ENCODE results near the gene PDZRN3. TPM values are rescaled to one million over a fixed set of nuclear protein-coding genes. Genes with fewer than 3 reads are reported as not detected.

PDZRN3 gene
- total RNA-seq, 1 experiment from 2014 or later, result 0.17 TPM

- TF ChIP-seq TCF7L2 (IDR thresholded peaks at IDR 0.05; ENCODE audit: borderline replicate concordance, extremely low read depth, insufficient read depth, insufficient read length) (no peak), POLR2AphosphoS5 (IDR thresholded peaks at IDR 0.05; ENCODE audit: low read depth, low read length) (no peak)
Observed at GRCh38 chr3:73622091-73622805, 2.5 kb downstream of the PDZRN3 start (continued).

GRCh38 chr3:73621388-73621787 is 3.4 kb downstream of the PDZRN3 start:
- no peaks in the 10 kb centered on the region for H3K9me2 ChIP-seq (ENCODE audit: insufficient read depth)
- H3K4me1 ChIP-seq (ENCODE audit: control insufficient read depth in 1 of 2, insufficient read depth in 2 of 2, low read length in 2 of 2), result no peaks in the 10 kb centered on the region
- no peaks in the 10 kb centered on the region for H3K36me3 ChIP-seq (ENCODE audit: control insufficient read depth in 1 of 2, insufficient read depth in 2 of 2, low read length in 2 of 2)
- ChIA-PET RAD21 (ENCODE audit: low non-redundant PET in 1 of 2, low total read pairs in 2 of 2, uncharacterized antibody in 2 of 2, unreplicated experiment in 2 of 2) (no interaction called here), POLR2A (no interaction called here), CTCF (no interaction called here)
- no peak for ATAC-seq
- H3K4me3 ChIP-seq (replicated peaks in 1 of 2; ENCODE audit: low read depth in 1 of 2, low read length in 2 of 2), result no peak overlapping the region
- DNase-seq (ENCODE audit: low read depth, low spot score), result no peak
- TF ChIP-seq ZNF274 (IDR thresholded peaks at IDR 0.05; ENCODE audit: low read depth, low read length) (no peak), EZH2 (IDR thresholded peaks at IDR 0.05) (no peak), TCF7L2 (IDR thresholded peaks at IDR 0.05; ENCODE audit: borderline replicate concordance, extremely low read depth, insufficient read depth, insufficient read length) (no peak), POLR2A (IDR thresholded peaks at IDR 0.05; ENCODE audit: borderline replicate concordance, extremely low read depth, insufficient read depth, insufficient read length) (no peak), SRF (IDR thresholded peaks at IDR 0.05; ENCODE audit: low read depth) (no peak), ZBTB33 (IDR thresholded peaks at IDR 0.05; ENCODE audit: extremely low read depth, insufficient replicate concordance, low read length) (no peak), ELF1 (IDR thresholded peaks at IDR 0.05; ENCODE audit: borderline replicate concordance, low read depth) (no peak), CTCF (IDR thresholded peaks at IDR 0.05 in 2 of 3, conservative IDR thresholded peaks at IDR 0.05 in 1 of 3; ENCODE audit: borderline replicate concordance in 1 of 3, insufficient read depth in 1 of 3, low read depth in 2 of 3, low read length in 2 of 3) (no peak), SP1 (IDR thresholded peaks at IDR 0.05; ENCODE audit: low read depth) (no peak), CEBPB (IDR thresholded peaks at IDR 0.05; ENCODE audit: low read depth) (no peak), SIN3A (IDR thresholded peaks at IDR 0.05; ENCODE audit: low read depth) (no peak), FOSL1 (IDR thresholded peaks at IDR 0.05; ENCODE audit: low read depth) (no peak)
- H3K9ac ChIP-seq (ENCODE audit: low read length), result no peak overlapping the region
- no peak overlapping the region for H2AFZ ChIP-seq (ENCODE audit: low read depth, low read length, poor library complexity, severe bottlenecking)
- H3K4me2 ChIP-seq (ENCODE audit: low read length), result no peak overlapping the region
- no peak overlapping the region for H3K27ac ChIP-seq (ENCODE audit: low read depth, low read length)
- no TSS peak for BruUV-seq (replicated peaks)
- H4K20me1 ChIP-seq (ENCODE audit: insufficient read depth), result no peaks in the 10 kb centered on the region
- no peaks in the 10 kb centered on the region; a peak in 1 of 4 replicates for H3K9me3 ChIP-seq (ENCODE audit: control insufficient read depth in 1 of 2, insufficient read depth in 1 of 2, low read depth in 1 of 2, low read length in 2 of 2)
- intact Hi-C loops (cut with micrococcal nuclease), result no loop called here
- H3K27me3 ChIP-seq (ENCODE audit: insufficient read depth, low read length), result no peaks in the 10 kb centered on the region
- no peaks in the 10 kb centered on the region for H3K79me2 ChIP-seq (ENCODE audit: insufficient read depth, low read length)

Data from HCT116 (cell line).